ENCODE measurements around the gene CLSTN1. TPM values are rescaled to one million over a fixed set of nuclear protein-coding genes. Genes with fewer than 3 reads are reported as not detected.

The CLSTN1 gene
- total RNA-seq, 1 experiment from 2014 or later, result 106 TPM

GRCh38 chr1:9689011-9689706 lies 134.6 kb downstream of the CLSTN1 start:
- CTCF ChIA-PET, result interaction anchor here (0.6 to 1.3 kb wide), 4 partner anchors 38 to 116 kb away, joined by 3 to 4 read pairs (median 4); no protein-coding TSS in a partner anchor
- peak; percentile 71 for DNase-seq (ENCODE audit: unreplicated experiment)
- Mint-ChIP-seq H3K4me3 (ENCODE audit: unreplicated experiment) (peak overlapping the region; percentile 83), H3K36me3 (ENCODE audit: insufficient read depth, unreplicated experiment) (no peaks in the 10 kb centered on the region), H3K27ac (ENCODE audit: low read depth, unreplicated experiment) (peak overlapping the region; percentile 84), H3K27me3 (ENCODE audit: insufficient read depth, unreplicated experiment) (no peaks in the 10 kb centered on the region), H3K4me1 (ENCODE audit: insufficient read depth, unreplicated experiment) (peaks cover 15% of the 10 kb centered on the region), H3K9me3 (ENCODE audit: unreplicated experiment) (no peaks in the 10 kb centered on the region)
- intact Hi-C loops (cut with micrococcal nuclease), result no loop called here
- BruUV-seq (replicated peaks), result no TSS peak
- TF ChIP-seq, protein P1, sequence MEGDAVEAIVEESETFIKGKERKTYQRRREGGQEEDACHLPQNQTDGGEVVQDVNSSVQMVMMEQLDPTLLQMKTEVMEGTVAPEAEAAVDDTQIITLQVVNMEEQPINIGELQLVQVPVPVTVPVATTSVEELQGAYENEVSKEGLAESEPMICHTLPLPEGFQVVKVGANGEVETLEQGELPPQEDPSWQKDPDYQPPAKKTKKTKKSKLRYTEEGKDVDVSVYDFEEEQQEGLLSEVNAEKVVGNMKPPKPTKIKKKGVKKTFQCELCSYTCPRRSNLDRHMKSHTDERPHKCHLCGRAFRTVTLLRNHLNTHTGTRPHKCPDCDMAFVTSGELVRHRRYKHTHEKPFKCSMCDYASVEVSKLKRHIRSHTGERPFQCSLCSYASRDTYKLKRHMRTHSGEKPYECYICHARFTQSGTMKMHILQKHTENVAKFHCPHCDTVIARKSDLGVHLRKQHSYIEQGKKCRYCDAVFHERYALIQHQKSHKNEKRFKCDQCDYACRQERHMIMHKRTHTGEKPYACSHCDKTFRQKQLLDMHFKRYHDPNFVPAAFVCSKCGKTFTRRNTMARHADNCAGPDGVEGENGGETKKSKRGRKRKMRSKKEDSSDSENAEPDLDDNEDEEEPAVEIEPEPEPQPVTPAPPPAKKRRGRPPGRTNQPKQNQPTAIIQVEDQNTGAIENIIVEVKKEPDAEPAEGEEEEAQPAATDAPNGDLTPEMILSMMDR (IDR thresholded peaks at IDR 0.05; ENCODE audit: unreplicated experiment), result no peak
- POLR2A ChIA-PET, result interaction anchor here (0.7 to 1.0 kb wide), 5 partner anchors 16 to 101 kb away, joined by 3 to 4 read pairs (median 3); no protein-coding TSS in a partner anchor

- no peak for DNase-seq (ENCODE audit: unreplicated experiment)
- Mint-ChIP-seq H3K4me3 (ENCODE audit: unreplicated experiment) (peak overlapping the region; percentile 83), H3K4me1 (ENCODE audit: insufficient read depth, unreplicated experiment) (peaks cover 15% of the 10 kb centered on the region), H3K27me3 (ENCODE audit: insufficient read depth, unreplicated experiment) (no peaks in the 10 kb centered on the region), H3K27ac (ENCODE audit: low read depth, unreplicated experiment) (no peak overlapping the region), H3K9me3 (ENCODE audit: unreplicated experiment) (no peaks in the 10 kb centered on the region), H3K36me3 (ENCODE audit: insufficient read depth, unreplicated experiment) (no peaks in the 10 kb centered on the region)
- ChIA-PET POLR2A (interaction anchor here (0.7 to 1.2 kb wide), 4 partner anchors 12 to 101 kb away, joined by 3 to 4 read pairs (median 3); no protein-coding TSS in a partner anchor), CTCF (interaction anchor here (0.6 to 1.3 kb wide), 4 partner anchors 39 to 116 kb away, joined by 3 to 4 read pairs (median 4); no protein-coding TSS in a partner anchor)
- intact Hi-C loops (cut with micrococcal nuclease), result no loop called here
- TF ChIP-seq, protein P1 (IDR thresholded peaks at IDR 0.05; ENCODE audit: unreplicated experiment), result no peak
- BruUV-seq (replicated peaks), result no TSS peak
These were observed 135.2 kb downstream of the CLSTN1 start for GRCh38 chr1:9688599-9688998.

DNA sequence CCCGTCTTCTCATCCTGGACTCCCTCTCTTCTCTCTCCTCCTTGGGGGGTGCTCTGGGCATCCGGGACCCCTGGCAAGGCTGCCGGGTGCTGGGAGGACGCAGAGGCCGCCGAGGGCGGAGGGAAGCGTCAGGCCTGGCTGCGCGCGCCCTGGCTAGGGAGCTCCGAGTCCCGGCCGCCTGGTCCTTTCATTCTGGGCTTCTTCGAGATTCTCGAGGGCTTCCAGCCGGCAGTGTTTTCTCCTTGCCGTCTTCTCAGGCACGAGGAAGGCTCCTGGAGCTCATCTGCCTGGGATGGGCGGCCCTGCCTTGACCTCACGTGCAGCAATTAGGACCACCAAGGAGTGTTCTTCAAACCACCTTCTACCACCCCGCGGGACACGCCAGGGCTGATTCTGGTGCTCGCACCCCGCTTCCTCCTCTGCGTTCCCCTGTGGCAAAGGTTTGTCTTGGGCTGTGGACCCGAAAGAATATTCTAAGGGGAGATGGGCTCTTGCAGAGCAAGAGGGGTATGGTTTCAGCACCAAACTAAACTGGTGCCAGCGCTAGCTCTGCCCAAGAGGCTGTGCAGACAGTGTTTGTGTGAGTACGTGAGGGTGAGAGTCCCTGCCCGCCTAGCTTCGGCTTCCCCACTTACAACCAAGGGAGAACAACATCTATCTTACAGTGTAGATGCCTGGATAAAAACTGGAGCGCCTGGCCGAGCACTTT lies 135.7 kb downstream of the CLSTN1 start:
- no TSS peak for BruUV-seq (replicated peaks)
- Mint-ChIP-seq H3K4me3 (ENCODE audit: unreplicated experiment) (peak overlapping the region; percentile 83), H3K27ac (ENCODE audit: low read depth, unreplicated experiment) (no peak overlapping the region), H3K27me3 (ENCODE audit: insufficient read depth, unreplicated experiment) (no peaks in the 10 kb centered on the region), H3K9me3 (ENCODE audit: unreplicated experiment) (no peaks in the 10 kb centered on the region), H3K36me3 (ENCODE audit: insufficient read depth, unreplicated experiment) (no peaks in the 10 kb centered on the region), H3K4me1 (ENCODE audit: insufficient read depth, unreplicated experiment) (peaks cover 15% of the 10 kb centered on the region)
- intact Hi-C loops (cut with micrococcal nuclease), result no loop called here
- CTCF ChIA-PET, result interaction anchor here (0.6 to 1.3 kb wide), 6 partner anchors 44 to 509 kb away, joined by 3 to 5 read pairs (median 4); no protein-coding TSS in a partner anchor
- POLR2A ChIA-PET, result interaction anchor here (0.8 to 1.2 kb wide), 2 partner anchors 13 to 43 kb away, joined by 3 read pairs; no protein-coding TSS in a partner anchor
- TF ChIP-seq, protein P1 (IDR thresholded peaks at IDR 0.05; ENCODE audit: unreplicated experiment), result no peak
- DNase-seq (ENCODE audit: unreplicated experiment), result no peak

All from MCF 10A (cell line).